8988T (cell line): Measurements from ENCODE around the gene MEIS2.

Experiments used
- DNase-seq: peaks from one replicate; pipeline ENCODE4 v3.0.0; 2011

MEIS2 gene

DNA sequence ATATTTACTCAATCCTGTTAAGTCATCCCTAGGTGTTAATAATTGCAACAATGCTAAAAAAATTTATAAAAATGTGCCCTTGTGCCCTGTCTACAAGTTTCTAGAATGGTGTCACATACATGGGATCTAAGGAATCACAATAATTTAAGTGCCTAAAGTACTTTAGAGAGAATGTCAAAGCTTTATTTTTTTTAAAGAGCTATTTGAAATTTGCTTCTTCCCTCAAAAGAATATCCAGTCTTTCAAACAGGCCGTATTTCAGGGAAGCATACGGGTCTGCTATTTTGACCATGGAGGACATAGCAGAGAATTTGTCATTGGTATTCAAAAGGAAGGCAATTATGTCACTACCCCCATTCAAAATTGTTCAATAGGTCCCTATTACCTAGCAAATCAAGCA lies 29.7 kb downstream of the MEIS2 start:
- no peak for DNase-seq

DNA sequence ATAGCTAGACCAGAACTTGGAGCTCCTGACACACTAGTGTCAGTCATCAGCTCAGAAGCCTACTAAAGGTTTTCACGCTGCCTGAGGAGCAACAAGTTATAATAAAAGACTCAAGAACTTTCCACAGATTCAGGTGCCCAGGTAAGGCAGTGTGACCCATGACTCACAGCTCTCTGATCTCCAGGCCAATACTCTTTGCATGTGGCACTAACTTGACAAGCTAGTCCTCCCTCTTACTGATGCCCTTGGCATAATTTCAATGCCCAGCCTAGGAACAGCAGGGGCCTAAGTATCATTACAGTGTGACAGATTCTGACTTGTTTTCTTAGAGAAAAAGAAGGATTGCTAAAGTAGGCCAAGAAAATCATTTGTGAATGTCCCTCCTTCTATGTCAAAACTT lies 38.4 kb downstream of the MEIS2 start:
- no peak for DNase-seq

GRCh38 chr15:37059086-37059485 lies 41.3 kb downstream of the MEIS2 start:
- no peak for DNase-seq

DNA sequence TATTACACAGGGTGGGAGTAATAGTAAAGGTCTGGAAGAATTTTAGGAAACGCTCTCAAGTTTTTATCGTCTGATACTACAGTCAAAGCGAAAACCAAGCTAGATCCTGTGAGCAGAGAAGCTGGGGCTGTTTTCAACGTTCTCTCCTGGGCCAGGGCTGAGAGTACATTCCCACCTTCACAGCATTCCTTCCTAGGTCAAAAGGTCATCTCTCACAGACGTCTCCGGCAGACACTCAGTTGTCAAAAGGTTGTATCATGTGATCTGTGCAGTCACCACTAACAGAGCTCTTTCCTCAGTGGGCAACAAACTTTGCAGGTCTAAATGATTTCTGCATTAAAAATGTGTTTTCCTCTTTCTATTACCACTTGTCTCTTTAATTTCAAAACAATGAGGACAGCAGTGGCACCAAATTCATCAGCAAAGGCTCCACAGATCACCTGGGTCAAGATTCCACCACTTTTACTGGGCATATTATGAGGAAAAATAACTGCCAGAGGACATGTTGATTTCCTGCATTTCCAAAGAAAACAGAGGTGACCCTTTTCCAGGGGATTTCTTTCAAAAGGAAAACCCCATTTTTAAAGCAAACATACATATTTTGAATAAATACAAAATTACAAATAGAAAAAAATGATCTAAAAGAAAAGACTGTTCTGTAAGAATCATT lies 41.9 kb downstream of the MEIS2 start:
- no peak for DNase-seq

- no peak for DNase-seq
Measured at GRCh38 chr15:37057831-37058230, 42.5 kb downstream of the MEIS2 start.

- DNase-seq: no peak
Measured at GRCh38 chr15:37057256-37057655, 43.1 kb downstream of the MEIS2 start.

GRCh38 chr15:37056177-37057121 lies 43.9 kb downstream of the MEIS2 start:
- no peak for DNase-seq

- DNase-seq: no peak
Measured at GRCh38 chr15:37055481-37055880, 44.9 kb downstream of the MEIS2 start.

DNA sequence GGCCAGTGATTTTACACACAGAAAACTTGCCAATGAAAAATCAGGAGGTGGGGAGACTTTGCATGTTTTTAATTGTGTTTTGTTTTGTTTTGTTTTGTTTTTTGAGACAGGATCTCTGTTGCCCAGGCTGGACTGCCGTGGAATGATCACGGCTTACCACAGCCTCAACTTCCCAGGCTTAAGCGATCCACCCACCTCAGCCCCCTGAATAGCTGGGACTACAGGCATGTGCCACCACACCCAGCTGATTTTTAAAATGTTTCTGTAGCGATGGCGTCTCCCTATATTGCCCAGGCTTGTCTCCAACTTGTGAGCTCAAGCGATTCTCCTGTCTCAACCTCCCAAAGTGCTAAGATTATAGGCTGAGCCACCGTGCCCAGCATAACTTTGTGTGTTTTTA lies 46.0 kb downstream of the MEIS2 start:
- no peak for DNase-seq

- DNase-seq: no peak
Measured at GRCh38 chr15:37053166-37053565, 47.2 kb downstream of the MEIS2 start.

DNA sequence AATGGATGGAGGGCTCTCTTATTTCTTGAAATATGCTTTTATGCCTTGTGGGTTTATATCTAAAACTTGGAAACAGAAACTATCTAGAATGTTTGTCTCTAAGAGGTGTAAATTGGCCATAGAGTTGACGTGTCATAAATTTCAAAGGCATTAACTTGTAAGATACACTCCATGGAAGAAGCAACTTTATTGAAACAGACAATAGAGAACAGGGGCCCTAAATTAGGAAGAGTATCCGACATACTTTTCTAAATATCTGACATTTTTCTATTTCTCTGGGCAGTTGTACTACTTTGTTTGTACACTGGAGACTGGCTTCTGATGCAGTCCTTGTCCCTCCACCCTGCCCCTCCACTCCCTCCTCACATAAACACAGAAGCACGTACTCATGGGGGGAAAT lies 50.0 kb downstream of the MEIS2 start:
- DNase-seq: no peak

GRCh38 chr15:37046876-37047614 lies 53.3 kb downstream of the MEIS2 start:
- DNase-seq: no peak

- DNase-seq: no peak
Measured at GRCh38 chr15:37045859-37046740, 54.2 kb downstream of the MEIS2 start.

GRCh38 chr15:37044915-37045648 lies 55.3 kb downstream of the MEIS2 start:
- no peak for DNase-seq

- DNase-seq: no peak
Measured at GRCh38 chr15:37041836-37042235, 58.5 kb downstream of the MEIS2 start.

GRCh38 chr15:37041042-37041441 lies 59.3 kb downstream of the MEIS2 start:
- DNase-seq: no peak

DNA sequence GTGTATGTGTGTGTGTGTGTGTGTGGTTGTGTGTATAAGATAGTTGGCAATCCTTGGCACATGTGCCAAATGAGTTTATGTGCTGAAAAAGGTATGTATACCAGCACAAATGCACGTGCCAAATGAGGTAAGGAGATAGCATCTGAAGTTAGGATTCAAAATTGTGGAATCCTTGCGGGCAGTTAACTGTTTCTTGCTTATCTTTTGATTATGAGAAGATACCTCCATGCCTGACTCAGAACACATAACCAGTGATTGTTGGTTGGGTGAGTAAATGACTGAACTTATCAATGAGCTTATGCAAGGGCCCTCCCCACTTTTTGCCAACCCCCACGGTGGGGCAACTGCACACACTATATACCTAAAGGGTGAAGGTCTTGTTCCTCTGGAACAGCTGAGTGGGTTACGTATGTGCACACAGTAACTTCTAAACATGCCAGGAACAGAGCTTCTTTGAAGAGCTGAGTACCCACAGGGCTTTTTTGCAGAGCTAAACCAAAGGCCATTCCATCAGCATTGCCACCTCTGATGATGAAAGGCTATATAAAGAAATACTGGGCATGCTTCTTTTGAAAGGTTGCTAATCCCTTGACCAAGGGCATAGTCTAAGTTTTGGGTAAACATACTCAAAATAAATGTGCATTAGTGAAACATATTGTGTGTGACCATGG lies 60.1 kb downstream of the MEIS2 start:
- DNase-seq: no peak

GRCh38 chr15:37038716-37039106 lies 61.6 kb downstream of the MEIS2 start:
- no peak for DNase-seq

DNA sequence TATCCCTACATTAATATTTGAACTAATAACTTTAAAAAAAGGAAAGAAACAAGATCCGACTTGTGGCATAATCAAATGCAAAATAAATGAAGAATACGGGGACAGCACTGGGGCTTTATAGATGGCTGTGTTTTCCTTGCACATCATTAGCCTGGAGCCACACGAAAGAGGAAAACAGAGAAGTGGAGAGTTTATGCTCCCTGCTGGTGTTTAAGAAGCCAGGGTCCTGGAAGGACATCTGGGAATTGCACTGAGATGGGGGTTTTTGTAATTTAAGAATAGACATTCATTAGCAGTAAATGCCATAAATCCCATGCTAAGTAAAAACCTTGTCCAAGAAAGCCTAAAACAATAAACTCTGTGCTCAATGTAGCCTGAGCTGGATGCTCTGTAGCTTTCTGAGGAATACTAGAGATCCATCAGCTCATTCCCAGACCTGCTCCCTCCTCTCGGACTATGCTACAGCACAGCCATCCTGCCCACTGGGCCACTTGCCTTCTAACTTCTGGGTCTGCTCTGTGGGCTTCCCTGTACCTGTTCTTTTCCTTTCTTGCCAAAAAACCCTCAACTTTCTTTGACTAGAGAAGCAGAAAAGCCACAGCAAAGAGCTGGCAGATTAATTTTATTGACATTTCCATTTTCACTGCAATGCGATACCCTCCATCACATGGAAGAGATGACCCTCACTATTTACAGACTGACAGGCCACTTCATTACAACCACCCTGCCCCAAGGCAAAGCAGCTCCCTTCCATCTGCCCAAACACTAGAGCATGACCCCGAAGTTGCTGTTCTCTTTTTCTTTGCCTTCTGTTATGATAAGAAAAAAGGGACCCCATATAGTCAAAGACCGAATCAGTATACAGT lies 62.3 kb downstream of the MEIS2 start:
- no peak for DNase-seq

DNA sequence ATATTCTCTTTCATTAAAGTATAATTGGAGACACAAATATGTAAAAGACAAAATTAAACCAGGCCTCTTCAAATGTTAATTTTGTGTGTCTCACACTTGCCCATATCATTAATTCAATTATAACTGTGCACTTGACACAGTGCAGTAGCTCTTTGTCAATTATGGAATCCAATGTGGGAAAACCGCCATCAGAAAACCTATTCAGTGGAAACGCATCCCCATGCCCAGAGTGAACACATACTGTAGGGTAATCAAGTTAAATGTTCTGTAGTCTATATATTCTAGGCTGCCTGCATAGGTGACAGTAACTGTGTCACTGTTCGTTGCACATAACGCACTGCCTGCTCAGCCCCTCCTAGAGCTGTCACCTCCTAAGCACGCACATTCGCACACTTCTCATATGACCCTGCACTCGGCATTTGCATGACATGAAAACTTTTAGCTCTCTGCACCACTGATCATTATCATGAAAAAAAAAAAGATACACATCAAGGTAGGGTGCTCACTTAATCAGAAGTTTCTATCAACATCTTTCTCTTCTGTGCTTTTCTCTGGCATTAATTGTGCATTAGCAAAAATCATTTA lies 63.2 kb downstream of the MEIS2 start:
- DNase-seq: no peak
